CD4-positive, alpha-beta T cell treated with Interleukin-4 for 4 hours (primary cell): ENCODE measurements around the gene HGF.

Source experiments
- DNase-seq: peaks from one replicate; pipeline ENCODE4 v3.0.0-alpha.2; 2020

Gene HGF

DNA sequence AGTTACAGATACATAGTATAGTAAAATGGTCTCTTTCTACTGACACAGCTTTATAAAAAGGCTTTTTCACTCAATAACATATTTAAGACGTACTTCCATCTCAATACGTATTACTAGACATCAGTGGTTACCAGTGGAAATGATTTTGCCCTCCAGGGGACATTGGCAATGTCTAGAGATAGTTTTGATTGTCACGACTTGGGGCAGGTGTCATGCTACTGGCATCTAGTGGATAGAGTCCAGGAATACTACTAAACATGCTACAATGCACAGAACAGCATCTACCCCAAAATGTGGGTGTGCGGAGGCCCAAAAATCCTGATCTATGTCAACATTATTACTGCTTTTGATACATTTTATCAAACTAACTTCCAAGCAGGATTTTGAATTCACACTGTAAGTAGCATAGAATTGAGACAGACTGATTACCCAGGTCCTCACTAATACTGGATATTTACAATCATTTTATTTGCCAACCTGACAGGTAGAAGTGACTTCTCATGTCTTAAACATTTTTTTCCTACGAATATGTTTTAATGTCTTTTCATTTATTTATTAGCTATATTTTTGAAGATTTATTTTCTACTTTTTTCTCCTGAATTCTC lies 53.8 kb downstream of the HGF start:
- DNase-seq, result no peak

DNA sequence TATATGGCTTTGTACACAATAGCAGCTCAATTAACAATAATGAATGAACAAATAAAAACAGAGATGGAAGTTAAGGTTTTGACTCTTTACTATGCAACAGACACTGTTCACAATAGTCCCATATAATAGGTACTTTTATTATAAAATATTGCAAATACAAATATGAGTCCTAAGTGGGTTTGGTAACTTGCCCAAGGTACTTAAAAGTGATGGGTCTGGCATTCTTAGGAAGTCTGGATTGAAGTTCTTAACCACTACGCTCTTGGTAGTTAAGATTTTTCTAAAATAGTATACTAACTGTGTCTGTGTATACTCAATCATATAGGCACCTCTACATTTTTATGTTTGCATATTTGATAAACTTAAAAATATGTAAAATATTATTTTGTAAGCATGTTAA lies 55.5 kb downstream of the HGF start:
- DNase-seq, result no peak

GRCh38 chr7:81710751-81711150 lies 59.1 kb downstream of the HGF start:
- no peak for DNase-seq

- DNase-seq, result no peak
Measured at GRCh38 chr7:81709836-81710235, 60.0 kb downstream of the HGF start.

- no peak for DNase-seq
Measured at GRCh38 chr7:81707966-81708365, 61.9 kb downstream of the HGF start.

DNA sequence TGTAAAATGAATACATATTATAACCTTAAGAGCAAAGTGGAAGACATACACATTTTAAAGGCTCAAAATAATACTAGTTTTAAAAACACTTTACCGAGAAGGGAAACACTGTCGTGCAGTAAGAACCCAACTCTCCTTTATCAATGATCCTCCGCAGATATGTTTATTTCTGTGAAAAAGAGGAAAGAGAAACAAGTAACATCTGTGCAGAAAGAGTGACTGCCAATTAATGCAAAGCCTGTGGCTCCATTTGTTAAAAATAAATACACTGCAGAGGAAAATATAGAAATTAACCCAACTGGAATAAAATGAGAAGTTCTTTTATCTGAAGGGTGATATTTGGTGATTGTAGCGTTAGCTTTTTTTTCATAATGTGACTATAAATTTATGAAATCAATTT lies 62.7 kb downstream of the HGF start:
- DNase-seq, result no peak

GRCh38 chr7:81705206-81705605 lies 64.6 kb downstream of the HGF start:
- DNase-seq, result no peak

DNA sequence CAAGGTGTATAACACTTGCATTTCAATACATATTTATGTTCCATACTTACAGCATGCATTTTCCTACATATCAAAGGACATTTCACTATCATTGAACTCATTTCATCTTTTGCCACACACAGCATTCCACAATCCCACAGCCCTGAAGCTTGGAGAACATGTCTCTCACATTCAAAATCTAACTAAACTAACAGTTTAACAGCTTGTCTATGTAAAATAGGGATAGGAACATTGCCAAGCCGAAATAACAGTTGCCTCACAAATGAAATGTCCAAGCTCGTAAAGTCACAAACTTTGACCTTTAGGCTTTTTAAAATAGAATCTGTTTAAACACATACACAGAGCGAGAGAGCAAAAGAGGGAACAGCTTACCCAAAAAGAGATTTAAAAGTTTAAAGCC lies 65.3 kb downstream of the HGF start:
- no peak for DNase-seq

DNA sequence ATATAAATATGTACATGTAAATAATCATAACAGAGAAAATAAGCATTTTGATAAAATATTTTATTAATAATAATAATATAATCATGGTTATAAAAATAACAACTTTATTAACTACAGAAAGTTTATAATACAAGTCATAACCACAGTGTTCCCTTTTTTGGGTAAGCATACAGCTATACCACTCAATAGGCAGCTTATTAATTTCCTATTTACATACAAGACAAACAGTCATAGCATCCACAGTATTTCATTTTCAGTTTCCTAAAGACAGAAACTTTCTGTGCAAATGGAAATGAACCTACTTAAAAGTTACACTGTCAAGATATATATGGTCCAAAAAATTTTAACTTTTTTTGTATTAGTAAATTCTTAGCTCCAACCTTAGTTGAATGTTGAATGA lies 70.9 kb downstream of the HGF start:
- DNase-seq, result no peak

- DNase-seq, result no peak
Measured at GRCh38 chr7:81694711-81695110, 75.1 kb downstream of the HGF start.

GRCh38 chr7:81693894-81694293 lies 76.0 kb downstream of the HGF start:
- DNase-seq, result no peak

DNA sequence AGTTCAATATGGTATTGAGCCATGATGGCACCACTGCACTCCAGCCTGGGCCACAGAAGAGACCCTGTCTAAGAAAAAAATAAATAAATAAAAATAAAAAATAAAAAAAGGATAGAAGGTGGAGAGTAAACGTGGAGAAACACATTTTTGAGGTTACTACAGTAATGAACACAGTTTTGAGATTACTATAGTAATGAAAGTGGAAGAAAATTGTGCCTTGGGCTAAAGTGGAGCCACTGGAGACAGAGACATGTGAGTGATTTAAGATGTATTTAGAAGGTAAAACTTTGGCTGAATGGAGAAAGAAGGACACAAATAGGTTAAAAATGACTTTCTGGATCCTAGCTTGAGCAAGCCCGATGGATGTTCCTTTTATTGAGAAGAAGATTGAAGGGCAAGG lies 76.8 kb downstream of the HGF start:
- no peak for DNase-seq

DNA sequence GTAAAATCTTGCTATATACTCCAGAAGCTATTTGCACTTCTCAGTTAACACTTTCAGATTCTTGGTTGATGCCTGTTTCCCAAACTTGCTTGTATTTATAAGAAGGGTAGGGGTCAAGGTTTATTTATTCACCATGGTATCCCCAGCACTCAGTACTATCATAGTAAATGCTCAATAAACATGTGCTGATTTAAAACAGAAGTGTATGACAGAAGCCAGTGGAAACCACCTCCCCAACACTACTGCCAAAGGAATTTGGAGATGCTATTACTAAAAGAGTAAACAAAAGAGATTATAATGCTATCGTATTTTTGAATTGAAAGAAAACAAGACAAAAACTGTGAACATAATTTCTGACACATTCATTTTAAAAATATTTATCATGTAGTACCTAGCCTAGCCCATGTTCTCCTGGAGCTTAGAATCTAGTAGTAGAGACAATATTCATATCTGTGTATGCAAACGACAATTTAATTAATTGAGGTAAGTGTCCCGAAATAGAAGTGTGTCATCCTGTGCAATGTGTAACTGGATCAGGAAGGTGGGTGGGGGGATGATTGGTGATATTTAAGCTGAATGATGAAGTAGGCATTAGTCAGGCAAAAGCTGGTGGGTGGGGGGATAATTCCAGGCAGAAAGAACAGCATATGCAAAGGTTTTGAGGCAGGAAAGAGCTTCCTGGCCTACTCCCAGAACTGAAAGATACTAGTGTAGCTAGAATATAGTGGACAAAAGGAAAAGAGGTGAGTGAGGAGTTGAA lies 77.5 kb downstream of the HGF start:
- no peak for DNase-seq

- DNase-seq, result no peak
Measured at GRCh38 chr7:81691199-81691821, 78.5 kb downstream of the HGF start.

DNA sequence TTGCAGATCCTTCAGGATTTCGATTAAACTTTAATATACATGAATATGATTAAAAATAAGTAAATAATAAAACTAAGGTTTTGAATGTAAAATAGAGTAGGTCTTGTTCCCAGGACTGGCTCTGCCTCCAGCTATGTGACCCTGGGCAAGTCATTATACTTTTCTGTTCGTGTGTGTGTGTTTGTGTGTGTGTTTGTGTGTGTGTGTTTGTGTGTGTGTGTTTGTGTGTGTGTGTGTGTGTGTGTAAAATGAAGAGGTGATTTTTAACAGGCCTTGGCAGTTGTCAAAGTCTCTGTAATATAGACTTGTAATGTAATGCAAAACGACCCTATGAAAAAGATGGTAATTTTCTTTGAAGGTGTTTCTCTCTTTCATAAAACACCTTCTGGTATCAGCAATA lies 79.2 kb downstream of the HGF start:
- no peak for DNase-seq

GRCh38 chr7:81690251-81690650 lies 79.6 kb downstream of the HGF start:
- DNase-seq, result no peak

DNA sequence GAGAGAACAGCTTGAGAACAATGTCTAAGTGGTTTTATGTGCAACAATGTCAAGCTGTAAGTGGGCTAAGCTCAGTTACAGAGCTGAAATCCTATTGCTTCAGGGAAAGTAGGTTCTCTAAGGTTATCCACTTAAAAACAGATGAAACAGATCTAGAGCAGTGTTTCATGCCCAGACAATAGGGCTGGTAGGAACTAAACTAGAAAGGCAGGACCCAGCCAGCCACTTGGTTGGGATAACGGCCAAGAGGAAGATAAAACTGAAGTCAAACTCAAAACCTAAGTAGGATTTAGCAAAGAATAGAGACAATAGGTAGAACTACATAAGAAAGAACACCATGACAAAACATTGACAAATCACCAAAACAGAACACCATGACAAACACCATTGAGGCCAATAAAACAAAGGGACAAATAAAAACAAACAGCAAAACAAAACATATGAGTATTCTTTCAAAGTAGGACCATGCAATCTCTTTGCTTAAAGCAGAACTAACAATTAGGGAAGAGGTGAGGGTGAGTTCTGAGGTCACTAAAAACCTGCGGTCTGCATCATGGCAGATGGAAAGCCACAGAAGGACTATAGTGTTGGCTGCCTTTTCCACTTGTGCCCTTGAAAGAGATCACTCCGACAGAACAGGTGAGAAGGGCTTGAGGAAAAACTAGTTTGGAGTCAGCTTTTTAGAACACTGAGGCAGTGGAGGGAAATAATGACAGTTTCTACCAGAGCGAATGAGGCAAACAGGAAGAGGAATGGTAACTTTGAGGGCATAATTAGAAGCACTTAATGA lies 81.0 kb downstream of the HGF start:
- DNase-seq, result no peak

- DNase-seq, result no peak
Measured at GRCh38 chr7:81687062-81687461, 82.8 kb downstream of the HGF start.

- DNase-seq, result no peak
Measured at GRCh38 chr7:81685270-81685868, 84.5 kb downstream of the HGF start.

DNA sequence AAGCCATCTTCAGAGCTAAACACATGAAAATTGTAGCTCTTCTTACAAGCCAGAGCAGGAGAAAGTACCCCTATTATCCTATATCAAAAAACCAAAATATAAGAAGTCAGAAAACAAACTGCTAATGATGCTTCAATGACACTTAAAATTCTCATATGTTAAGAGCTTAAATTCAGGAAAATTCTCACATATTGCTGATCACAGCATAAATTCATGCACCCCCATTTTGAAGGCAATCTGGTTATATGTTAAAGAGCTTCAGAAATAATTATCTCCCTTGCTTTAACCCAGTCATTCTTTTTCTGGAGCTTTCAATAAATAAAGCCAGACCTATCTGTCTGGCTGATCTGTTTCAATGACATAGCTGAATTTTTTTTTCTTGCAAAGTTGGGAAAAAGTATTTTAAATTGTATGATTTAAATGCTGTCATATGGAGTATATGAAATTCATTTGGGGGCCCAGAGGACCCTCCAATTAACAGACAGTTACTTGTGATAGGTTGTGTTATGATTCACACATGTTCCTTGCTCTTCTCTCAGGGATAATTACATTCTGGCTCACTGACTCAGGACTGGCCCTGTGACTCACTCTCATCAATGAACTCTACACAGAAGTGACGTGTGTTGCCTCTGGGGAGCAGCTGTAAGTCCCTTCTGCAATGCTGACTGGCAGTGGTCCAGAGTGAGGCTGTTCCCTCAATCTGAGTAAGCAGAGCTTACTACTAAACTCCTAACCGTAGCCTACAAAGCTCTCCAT lies 85.2 kb downstream of the HGF start:
- no peak for DNase-seq

DNA sequence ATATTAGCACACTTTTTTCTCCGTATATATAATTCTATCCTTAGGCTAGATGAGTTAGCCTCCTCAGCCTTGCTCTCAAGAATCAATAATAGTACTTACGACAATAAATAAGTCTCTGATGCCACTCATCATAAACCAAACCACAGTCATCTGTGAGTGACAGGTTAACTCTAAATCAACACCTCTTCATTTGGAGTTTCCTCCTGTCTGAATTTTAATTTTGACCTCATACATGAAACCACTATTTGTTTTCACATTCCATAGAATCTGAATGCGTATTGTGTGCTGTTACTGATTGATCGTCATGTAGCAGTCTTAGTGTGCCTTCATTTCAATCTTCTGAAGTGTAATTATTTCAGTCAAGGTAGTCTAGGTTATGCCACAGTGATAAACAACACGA lies 85.8 kb downstream of the HGF start:
- no peak for DNase-seq

GRCh38 chr7:81682873-81683272 lies 87.0 kb downstream of the HGF start:
- DNase-seq, result no peak

GRCh38 chr7:81680120-81680519 lies 89.7 kb downstream of the HGF start:
- DNase-seq, result no peak
